Thyroid gland (tissue), 4 donors: ENCODE results near the gene MSGN1.

Experiments
- POLR2A ChIP-seq, 2 donors: fragments of 450-650 bp; IDR thresholded peaks; one replicate each; pipeline ENCODE4 v1.6.1; 2017; ENCODE audit warnings: antibody characterized with exemption in 2 of 2, mild to moderate bottlenecking in 2 of 2, moderate library complexity in 1 of 2
- TF ChIP-seq, protein P1 (sequence below), 6 experiments: fragments of 200-600 bp in 3 of 6; fragments of 450-650 bp in 3 of 6; sonication (generic) in 3 of 6; IDR thresholded peaks; one replicate each; pipeline ENCODE4 v1.5.1; 2016 to 2019; ENCODE audit warnings: antibody characterized with exemption in 6 of 6, mild to moderate bottlenecking in 2 of 6, inconsistent platforms in 1 of 6, moderate library complexity in 1 of 6

- TF ChIP-seq, protein P1, sequence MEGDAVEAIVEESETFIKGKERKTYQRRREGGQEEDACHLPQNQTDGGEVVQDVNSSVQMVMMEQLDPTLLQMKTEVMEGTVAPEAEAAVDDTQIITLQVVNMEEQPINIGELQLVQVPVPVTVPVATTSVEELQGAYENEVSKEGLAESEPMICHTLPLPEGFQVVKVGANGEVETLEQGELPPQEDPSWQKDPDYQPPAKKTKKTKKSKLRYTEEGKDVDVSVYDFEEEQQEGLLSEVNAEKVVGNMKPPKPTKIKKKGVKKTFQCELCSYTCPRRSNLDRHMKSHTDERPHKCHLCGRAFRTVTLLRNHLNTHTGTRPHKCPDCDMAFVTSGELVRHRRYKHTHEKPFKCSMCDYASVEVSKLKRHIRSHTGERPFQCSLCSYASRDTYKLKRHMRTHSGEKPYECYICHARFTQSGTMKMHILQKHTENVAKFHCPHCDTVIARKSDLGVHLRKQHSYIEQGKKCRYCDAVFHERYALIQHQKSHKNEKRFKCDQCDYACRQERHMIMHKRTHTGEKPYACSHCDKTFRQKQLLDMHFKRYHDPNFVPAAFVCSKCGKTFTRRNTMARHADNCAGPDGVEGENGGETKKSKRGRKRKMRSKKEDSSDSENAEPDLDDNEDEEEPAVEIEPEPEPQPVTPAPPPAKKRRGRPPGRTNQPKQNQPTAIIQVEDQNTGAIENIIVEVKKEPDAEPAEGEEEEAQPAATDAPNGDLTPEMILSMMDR (IDR thresholded peaks at IDR 0.05) = no peak
- TF ChIP-seq POLR2A (IDR thresholded peaks at IDR 0.05) = no peak
These were observed 30.4 kb downstream of the MSGN1 start for GRCh38 chr2:17846676-17847075.
